MM.1S (cell line): Measurements from ENCODE around the gene PRKAR1B.

Experiments used
- CTCF ChIP-seq: fragments of 300-600 bp; sonication (generic); IDR thresholded peaks from 2 replicates; pipeline ENCODE4 v1.5.1; 2016; ENCODE audit warnings: antibody characterized with exemption, low read length, mixed read lengths
- EZH2 ChIP-seq: fragments of 300-600 bp; sonication (generic); optimal IDR thresholded peaks from 2 replicates; pipeline ENCODE3; 2017; ENCODE audit warnings: low read depth, mild to moderate bottlenecking, antibody characterized with exemption, low read length, mixed read lengths
- EZH2phosphoT487 ChIP-seq: fragments of 300-600 bp; sonication (generic); IDR thresholded peaks from 2 replicates; pipeline ENCODE4 v1.6.1; 2018; ENCODE audit warnings: antibody characterized with exemption, low read length

GRCh38 chr7:620056-620455 lies 107.0 kb downstream of the PRKAR1B start:
- no peak for TF ChIP-seq CTCF
- no peak for TF ChIP-seq EZH2phosphoT487
- no peak for TF ChIP-seq EZH2
